Hypothalamus (tissue), 51 donors: ENCODE results near the gene KPNA5.
"Not testable (repeated sequence)": the region's sequence is repeated elsewhere in the genome, so short reads cannot be mapped to it uniquely, and the experiment has no call there.

Experiments
- DNase-seq, 51 donors: peaks; one replicate each; lab custom pipeline; 2025; lab: John Stamatoyannopoulos, UW

Gene KPNA5

DNA sequence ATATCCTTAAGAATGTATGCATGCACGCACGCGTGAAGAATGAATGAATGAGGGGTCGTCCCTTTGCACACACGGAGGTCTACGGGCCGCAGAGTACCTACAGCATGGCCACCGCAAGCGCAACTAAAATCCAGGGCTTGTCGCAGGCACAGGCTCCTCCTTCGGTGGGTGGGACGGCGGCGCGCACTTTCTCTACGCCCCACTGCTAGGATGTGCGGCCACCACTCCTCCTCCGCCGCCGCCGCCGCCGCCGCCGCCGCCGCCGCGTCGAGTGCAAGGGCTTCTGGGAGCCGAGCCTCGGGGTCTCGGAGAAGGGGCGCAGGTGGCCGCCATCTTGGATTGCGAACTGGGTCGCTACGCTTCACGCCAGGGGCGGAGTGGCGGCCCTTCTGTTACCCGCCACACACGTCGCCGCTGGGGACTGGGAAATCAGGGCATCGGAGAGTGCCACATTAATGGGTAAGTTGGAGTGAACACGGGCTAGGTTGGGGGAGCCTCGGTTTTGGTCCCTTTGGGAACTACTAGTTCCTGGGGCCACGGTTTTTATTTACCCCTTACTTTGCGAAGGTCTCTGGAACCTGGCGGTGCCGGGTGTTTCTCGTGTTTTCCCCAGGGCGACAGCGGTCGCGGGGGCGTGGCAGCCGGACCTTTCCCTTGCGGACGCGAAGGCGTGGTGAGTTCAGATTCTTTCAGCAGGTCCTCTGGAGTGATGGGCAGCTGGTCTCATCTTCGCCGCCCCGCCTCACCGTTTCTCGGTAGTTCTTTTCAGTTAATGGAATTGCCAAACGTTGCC is at the start of gene KPNA5:
TSS of gene KPNA5 (plus strand) at position 332 of the 793 bp plus-strand sequence. CDS start at position 456, 124 bp downstream.
- peak; percentile 33 to 91 (median 78) for DNase-seq

- DNase-seq: no peak
These were observed 49.5 kb upstream of the KPNA5 start for GRCh38 chr6:116631379-116631990.

GRCh38 chr6:116633685-116634084 is 47.3 kb upstream of the KPNA5 start:
- no peak for DNase-seq

DNA sequence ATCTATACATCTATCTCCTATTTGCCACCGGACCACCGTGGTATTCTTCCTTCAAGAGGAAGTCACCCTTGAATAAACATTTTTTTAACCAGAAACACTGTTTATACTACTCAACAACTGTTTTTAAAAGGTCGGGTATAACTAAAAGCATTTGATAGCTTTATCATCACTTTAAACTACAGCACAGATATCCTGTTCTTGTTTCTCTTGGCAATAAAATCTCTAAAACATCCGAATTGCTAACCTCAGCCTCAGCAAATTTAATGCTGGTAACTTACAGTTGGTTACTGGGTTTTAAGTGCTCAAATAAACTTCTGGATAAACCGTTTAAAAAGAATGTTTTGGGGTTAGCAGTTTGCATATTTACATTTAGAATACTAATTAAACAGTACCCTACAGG is 32.9 kb upstream of the KPNA5 start:
- no peak for DNase-seq

GRCh38 chr6:116649129-116649528 is 31.9 kb upstream of the KPNA5 start:
- DNase-seq: no peak

DNA sequence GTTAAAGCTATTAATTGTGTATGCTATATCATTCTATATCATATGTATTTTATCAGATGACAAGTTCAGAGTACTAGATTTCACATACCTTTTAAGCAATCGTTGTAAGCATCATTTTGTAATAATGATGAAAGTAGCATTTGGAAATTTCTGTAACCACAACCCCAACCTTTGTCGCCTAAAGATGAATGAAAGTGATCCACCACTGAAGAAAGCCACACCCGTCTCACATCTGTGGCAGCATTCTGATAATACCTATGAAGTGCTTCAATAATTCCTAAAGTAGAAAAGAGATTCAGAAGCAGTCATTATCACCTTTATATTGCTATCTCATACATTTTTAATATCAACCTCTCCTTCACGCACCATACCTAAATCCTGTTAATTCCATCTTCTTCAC is 29.1 kb upstream of the KPNA5 start:
- DNase-seq: no peak

- DNase-seq: no peak
These were observed 19.4 kb upstream of the KPNA5 start for GRCh38 chr6:116661594-116661993.

DNA sequence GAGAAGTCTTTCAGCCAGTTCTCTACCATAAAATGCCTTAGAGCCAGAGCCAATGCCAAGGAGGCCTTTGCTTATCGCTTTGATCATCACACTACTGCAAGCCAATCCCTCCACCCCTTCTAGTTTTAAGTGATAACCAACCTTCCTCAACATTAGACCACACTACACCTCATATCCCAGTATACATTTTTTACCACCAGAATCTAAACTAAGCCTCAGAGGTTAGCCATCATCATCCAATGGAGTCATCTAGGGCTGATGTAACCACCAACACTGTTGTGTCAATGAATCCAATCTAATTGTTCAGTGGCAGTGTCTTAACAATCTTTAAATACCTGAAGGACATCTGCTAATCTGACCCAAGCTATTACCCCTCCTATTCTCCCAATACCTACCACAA is 18.8 kb upstream of the KPNA5 start:
- DNase-seq: no peak

GRCh38 chr6:116663308-116663707 is 17.7 kb upstream of the KPNA5 start:
- DNase-seq: no peak

- not testable (repeated sequence) for DNase-seq
These were observed 16.8 kb upstream of the KPNA5 start for GRCh38 chr6:116664169-116664568.

GRCh38 chr6:116665464-116665863 is 15.5 kb upstream of the KPNA5 start:
- DNase-seq: no peak

DNA sequence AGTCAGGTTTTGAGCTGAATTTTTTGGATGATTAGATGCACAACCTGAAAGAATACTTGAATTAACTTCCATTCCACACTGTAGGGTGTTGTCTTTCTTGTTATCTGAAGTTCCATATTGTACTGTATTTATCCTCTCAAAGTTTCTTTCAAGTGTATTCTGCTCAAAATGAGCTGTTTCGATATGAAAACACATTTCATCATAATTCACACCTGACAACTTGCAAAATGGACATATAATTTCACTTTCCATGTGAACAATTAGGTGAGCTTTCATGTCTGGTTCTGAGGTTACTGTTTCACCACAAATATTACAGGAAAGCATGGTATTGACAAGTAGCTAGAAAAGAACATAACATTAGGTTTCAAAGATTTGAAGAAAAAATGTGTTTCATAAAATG is 14.1 kb upstream of the KPNA5 start:
- no peak for DNase-seq

- no peak for DNase-seq
These were observed 13.4 kb upstream of the KPNA5 start for GRCh38 chr6:116667623-116668022.

DNA sequence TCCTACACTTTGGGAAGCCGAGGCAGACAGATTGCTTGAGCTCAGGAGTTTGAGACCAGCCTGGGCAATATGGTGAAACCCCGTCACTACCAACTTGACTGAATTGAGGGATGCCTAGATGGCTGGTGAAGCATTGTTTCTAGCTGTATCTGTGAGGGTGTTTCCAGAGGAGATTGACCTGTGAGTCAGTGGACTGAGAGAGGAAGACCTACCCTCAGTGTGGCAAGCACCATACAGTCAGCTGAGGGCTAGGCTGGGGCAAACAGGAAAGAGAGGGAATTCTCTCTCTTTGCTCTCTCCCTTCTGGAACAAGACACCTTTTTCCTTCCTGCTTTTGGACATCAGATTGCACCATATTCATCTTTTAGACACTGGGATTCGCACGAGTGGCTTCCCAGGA is 8.7 kb upstream of the KPNA5 start:
- no peak for DNase-seq

GRCh38 chr6:116676021-116676420 is 5.0 kb upstream of the KPNA5 start:
- DNase-seq: no peak

GRCh38 chr6:116682334-116682712 is 1.3 kb downstream of the KPNA5 start:
- DNase-seq: peak in 8 of 51 donors; percentile 2 to 26 (median 7)

- no peak for DNase-seq
These were observed 4.5 kb downstream of the KPNA5 start for GRCh38 chr6:116685437-116685993.

GRCh38 chr6:116686475-116687101 is 5.6 kb downstream of the KPNA5 start:
- DNase-seq: not testable (repeated sequence)

- no peak for DNase-seq
These were observed 10.1 kb downstream of the KPNA5 start for GRCh38 chr6:116691154-116691553.

DNA sequence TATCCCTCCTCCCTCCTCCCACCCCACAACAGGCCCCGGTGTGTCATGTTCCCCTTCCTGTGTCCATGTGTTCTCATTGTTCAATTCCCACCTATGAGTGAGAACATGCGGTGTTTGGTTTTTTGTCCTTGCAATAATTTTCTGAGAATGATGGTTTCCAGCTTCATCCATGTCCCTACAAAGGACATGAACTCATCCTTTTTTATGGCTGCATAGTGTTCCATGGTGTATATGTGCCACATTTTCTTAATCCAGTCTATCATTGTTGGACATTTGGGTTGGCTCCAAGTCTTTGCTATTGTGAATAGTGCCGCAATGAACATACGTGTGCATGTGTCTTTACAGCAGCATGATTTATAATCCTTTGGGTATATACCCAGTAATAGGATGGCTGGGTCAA is 11.9 kb downstream of the KPNA5 start:
- DNase-seq: not testable (repeated sequence)

- DNase-seq: not testable (repeated sequence)
These were observed 12.3 kb downstream of the KPNA5 start for GRCh38 chr6:116693275-116693674.

DNA sequence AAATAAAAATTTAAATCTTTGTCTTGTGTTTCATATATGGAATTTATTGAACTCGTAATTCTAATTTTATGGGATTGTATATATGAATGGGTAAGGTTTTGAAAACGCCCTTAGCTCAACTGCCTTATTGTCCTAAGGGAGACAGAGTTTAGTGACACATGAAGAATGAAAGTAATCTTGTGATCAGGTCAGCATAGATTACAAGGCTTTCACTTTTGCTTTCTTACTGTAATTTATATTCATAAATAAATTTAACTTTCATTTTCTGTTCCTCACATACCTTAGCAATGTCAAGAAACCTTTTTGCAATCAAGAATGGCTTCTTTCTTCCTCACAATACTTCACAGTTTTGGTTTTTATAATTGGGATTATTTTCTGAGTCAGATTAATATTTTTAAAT is 14.4 kb downstream of the KPNA5 start:
- no peak for DNase-seq
